HG03354 (cell line): ENCODE measurements around the gene SGMS2.

Experiments used
- ATAC-seq: cut with Tn5 transposase; IDR thresholded peaks from one replicate; pipeline ENCODE4 v1.9.1; 2021; ENCODE audit warnings: mild to moderate bottlenecking; ENCODE audit not compliant: unreplicated experiment, poor library complexity, severe bottlenecking

Gene SGMS2

DNA sequence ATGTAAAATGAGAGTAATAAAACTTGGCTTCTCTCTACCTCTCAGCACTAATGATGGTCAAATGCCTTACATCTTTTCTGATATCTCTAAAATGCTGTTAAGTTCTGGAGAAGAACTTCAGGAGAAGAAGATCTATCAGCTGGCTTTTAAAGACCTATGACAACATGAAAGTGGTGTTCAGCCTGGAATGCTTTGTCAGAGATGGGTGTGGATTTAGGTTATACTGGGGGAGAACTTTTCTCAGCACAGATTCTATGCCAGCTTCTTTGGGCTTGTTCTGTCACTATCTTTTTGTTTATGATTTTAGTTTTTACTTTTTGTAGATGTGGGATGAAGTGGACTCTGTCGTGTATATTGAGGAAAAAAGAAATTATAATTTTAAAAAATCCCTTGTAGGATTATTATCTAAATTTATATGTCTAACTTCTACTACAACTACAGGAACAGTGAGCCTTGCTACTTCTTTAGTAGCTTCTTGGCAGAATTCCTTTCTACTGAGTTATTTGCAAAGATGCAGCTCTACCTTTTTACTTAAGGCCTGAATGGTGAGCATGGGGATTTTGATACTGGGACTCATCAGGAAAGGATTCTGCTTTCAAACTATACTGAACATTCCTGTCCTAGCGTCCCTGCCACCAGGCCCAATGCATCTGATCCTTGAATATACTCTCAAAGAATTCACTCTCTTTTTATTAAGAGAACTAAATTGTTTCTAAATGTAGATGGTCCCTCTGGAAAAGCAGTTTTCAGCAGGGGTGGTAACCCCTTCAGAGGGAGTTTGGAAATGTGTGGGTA, 126.2 kb downstream of the SGMS2 start:
- ATAC-seq = no peak

DNA sequence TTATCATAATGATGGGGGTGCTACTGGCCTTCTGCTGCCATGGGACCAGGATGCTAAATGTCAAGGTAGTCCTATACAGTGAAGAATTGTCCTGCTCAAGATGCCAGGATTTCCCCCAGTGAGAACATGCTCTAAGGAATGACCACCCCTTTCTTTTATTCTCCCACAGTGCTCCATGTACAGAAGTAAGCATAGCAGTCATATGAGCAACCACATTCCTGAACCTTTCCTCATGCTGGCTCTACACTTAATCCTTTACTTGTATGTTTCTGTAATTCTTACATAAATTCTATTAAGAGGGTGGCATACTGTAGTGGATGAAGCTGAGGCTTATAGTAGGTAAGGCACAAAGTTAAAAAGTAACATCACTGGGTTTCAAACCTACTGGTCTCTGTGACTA, 126.8 kb downstream of the SGMS2 start:
- ATAC-seq = no peak

DNA sequence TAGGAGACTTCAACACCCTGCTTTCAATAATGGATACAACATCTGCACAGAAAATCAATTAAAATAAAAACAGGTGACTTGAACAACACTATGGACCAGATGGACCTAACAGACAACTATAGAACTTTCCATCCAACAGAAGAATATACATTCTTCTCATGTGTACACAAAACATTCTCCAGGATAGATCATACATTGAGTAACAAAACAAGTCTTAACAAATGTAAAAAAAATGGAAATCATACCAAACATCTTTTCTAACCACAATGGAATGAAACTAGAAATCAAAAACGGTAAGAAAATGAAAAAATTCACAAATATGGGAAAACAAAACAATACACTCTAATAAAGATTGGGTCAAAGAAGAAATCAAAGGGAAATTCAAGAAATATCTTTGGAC, 131.3 kb downstream of the SGMS2 start:
- ATAC-seq = no peak
